Measurements from ENCODE around the gene RASD2. TPM values are rescaled to one million over a fixed set of nuclear protein-coding genes. Genes with fewer than 3 reads are reported as not detected.
A peak's percentile ranks its signal among the peaks of the same experiment; 100 is the strongest.

RASD2 gene
- total RNA-seq, 1 experiment from 2014 or later = 2.4 TPM

GRCh38 chr22:35552196-35552842 is 11.7 kb downstream of the RASD2 start:
- Histone ChIP-seq H3K27me3 (ENCODE audit: insufficient read depth, low read length) (no peaks in the 10 kb centered on the region), H3K9ac (ENCODE audit: low read length) (no peak overlapping the region), H4K20me1 (ENCODE audit: insufficient read depth) (no peaks in the 10 kb centered on the region), H3K79me2 (ENCODE audit: insufficient read depth, low read length) (no peaks in the 10 kb centered on the region), H2AFZ (ENCODE audit: low read depth, low read length, poor library complexity, severe bottlenecking) (no peak overlapping the region), H3K36me3 (ENCODE audit: control insufficient read depth in 1 of 2, insufficient read depth in 2 of 2, low read length in 2 of 2) (no peaks in the 10 kb centered on the region), H3K4me1 (ENCODE audit: control insufficient read depth in 1 of 2, insufficient read depth in 2 of 2, low read length in 2 of 2) (peaks cover 9 to 11% of the 10 kb centered on the region in 2 experiments), H3K4me2 (ENCODE audit: low read length) (peak overlapping the region; percentile 62), H3K9me3 (ENCODE audit: control insufficient read depth in 1 of 2, insufficient read depth in 1 of 2, low read depth in 1 of 2, low read length in 2 of 2) (no peaks in the 10 kb centered on the region), H3K27ac (ENCODE audit: low read depth, low read length) (no peak overlapping the region), H3K4me3 (replicated peaks in 1 of 2; ENCODE audit: low read depth in 1 of 2, low read length in 2 of 2) (no peak overlapping the region), H3K9me2 (ENCODE audit: insufficient read depth) (no peaks in the 10 kb centered on the region)
- ChIA-PET POLR2A (no interaction called here), RAD21 (ENCODE audit: low non-redundant PET in 1 of 2, low total read pairs in 2 of 2, uncharacterized antibody in 2 of 2, unreplicated experiment in 2 of 2) (no interaction called here), CTCF (no interaction called here)
- ATAC-seq (peak; percentile 87), DNase-seq (ENCODE audit: low read depth, low spot score) (peak; percentile 42)
- intact Hi-C loops (cut with micrococcal nuclease) = no loop called here
- BruUV-seq (replicated peaks) = no TSS peak
- no peak for TF ChIP-seq ELF1 (IDR thresholded peaks at IDR 0.05; ENCODE audit: borderline replicate concordance, low read depth)
- peak; percentile 76 for TF ChIP-seq TCF7L2 (IDR thresholded peaks at IDR 0.05; ENCODE audit: borderline replicate concordance, extremely low read depth, insufficient read depth, insufficient read length)
- 0 out of 2 replicates have a peak, but pooled peaks have one; percentile 11 for TF ChIP-seq SP1 (IDR thresholded peaks at IDR 0.05; ENCODE audit: low read depth)
- no peak for TF ChIP-seq FOSL1 (IDR thresholded peaks at IDR 0.05; ENCODE audit: low read depth)
- no peak for TF ChIP-seq YY1 (IDR thresholded peaks at IDR 0.05; ENCODE audit: extremely low read depth, insufficient replicate concordance, low read depth, low read length)
- TF ChIP-seq ATF3 (IDR thresholded peaks at IDR 0.05) = no peak

- Histone ChIP-seq H3K27ac (ENCODE audit: low read depth, low read length) (no peak overlapping the region), H3K4me3 (replicated peaks in 1 of 2; ENCODE audit: low read depth in 1 of 2, low read length in 2 of 2) (no peak overlapping the region), H3K79me2 (ENCODE audit: insufficient read depth, low read length) (no peaks in the 10 kb centered on the region), H3K9ac (ENCODE audit: low read length) (no peak overlapping the region), H4K20me1 (ENCODE audit: insufficient read depth) (no peaks in the 10 kb centered on the region), H3K9me3 (ENCODE audit: control insufficient read depth in 1 of 2, insufficient read depth in 1 of 2, low read depth in 1 of 2, low read length in 2 of 2) (no peaks in the 10 kb centered on the region), H2AFZ (ENCODE audit: low read depth, low read length, poor library complexity, severe bottlenecking) (no peak overlapping the region), H3K36me3 (ENCODE audit: control insufficient read depth in 1 of 2, insufficient read depth in 2 of 2, low read length in 2 of 2) (no peaks in the 10 kb centered on the region), H3K4me2 (ENCODE audit: low read length) (peak overlapping the region; percentile 62), H3K4me1 (ENCODE audit: control insufficient read depth in 1 of 2, insufficient read depth in 2 of 2, low read length in 2 of 2) (peaks cover 9 to 11% of the 10 kb centered on the region in 2 experiments), H3K27me3 (ENCODE audit: insufficient read depth, low read length) (no peaks in the 10 kb centered on the region), H3K9me2 (ENCODE audit: insufficient read depth) (no peaks in the 10 kb centered on the region)
- BruUV-seq (replicated peaks) = no TSS peak
- ChIA-PET CTCF (no interaction called here), RAD21 (ENCODE audit: low non-redundant PET in 1 of 2, low total read pairs in 2 of 2, uncharacterized antibody in 2 of 2, unreplicated experiment in 2 of 2) (no interaction called here), POLR2A (no interaction called here)
- intact Hi-C loops (cut with micrococcal nuclease) = no loop called here
- TF ChIP-seq SIN3A (IDR thresholded peaks at IDR 0.05; ENCODE audit: low read depth) (no peak), TCF7L2 (IDR thresholded peaks at IDR 0.05; ENCODE audit: borderline replicate concordance, extremely low read depth, insufficient read depth, insufficient read length) (no peak), EZH2phosphoT487 (IDR thresholded peaks at IDR 0.05; ENCODE audit: borderline replicate concordance) (no peak), CTCF (IDR thresholded peaks at IDR 0.05 in 2 of 3, conservative IDR thresholded peaks at IDR 0.05 in 1 of 3; ENCODE audit: borderline replicate concordance in 1 of 3, insufficient read depth in 1 of 3, low read depth in 2 of 3, low read length in 2 of 3) (no peak)
- DNase-seq (ENCODE audit: low read depth, low spot score) (no peak), ATAC-seq (no peak; the same call in 1 of the 2 replicates)
Observed at GRCh38 chr22:35552846-35553245, 12.2 kb downstream of the RASD2 start.

All from HCT116 (cell line).